ENCODE measurements around the gene PCYT2. TPM values are rescaled to one million over a fixed set of nuclear protein-coding genes. Genes with fewer than 3 reads are reported as not detected.

Gene PCYT2
- total and polyA plus RNA-seq, 2 donors (not counting 3 experiments of a cell fraction or from before 2014, with no cell fraction given): 52.0 to 57.1 TPM

DNA sequence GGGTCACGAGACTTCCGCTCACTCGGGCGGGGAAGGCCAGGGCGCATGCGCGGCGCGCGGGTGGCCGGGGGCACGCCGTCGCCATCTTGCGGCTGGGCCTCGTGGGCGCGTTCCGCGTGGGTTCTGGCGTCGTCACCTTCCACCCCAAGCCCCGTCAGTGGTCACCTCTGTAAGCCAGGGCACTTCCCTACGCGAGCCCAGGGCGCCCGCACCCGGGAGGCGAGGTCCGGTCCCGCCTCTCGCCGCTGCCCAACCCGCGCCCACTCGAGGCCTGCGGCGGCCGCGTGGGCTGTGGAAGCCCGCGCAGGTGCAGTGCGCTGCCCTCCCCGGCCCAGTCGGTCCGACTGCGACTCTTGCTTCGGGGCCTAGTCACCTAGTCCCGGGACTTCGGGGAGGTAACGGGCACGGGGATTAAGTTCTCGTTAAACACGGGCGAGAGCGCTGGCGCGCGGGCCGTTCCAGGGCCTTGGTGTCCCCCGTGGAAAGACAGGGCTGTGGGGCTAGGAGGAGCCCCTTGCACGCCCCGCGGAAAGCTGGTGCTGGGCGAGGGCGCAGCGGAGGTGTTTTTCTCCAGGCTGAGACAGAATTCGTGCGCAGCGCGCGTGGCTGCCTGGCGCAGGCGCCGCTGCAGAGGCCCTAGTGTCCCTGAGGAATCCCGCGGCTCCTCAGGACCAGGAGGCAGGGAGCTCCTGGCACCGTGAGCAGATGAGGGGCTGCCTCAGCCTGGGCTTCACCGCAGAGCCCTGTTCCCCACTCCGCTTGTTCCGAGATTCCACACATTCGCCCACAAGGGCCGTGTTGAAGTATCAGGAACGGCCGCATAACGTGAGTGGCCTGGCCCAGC is 39.6 kb downstream of the PCYT2 start:
- H4K20me1 ChIP-seq (replicated peaks; ENCODE audit: control insufficient read depth, extremely low read depth, insufficient read depth, low read length): no peaks in the 10 kb centered on the region
- peaks cover 6 to 17% of the 10 kb centered on the region in 2 experiments for H3K36me3 ChIP-seq (ENCODE audit: control insufficient read depth in 2 of 2, extremely low read depth in 1 of 2, insufficient read depth in 2 of 2, low read length in 2 of 2)
- dilution Hi-C loops (cut with MboI; ENCODE audit: extremely low pct_ligation_motif_present, low sequenced_read_pairs) (no loop called here), intact Hi-C loops (cut with micrococcal nuclease) (loop anchor here (2.0 kb wide), 2 partner anchors 19 to 39 kb away; partner anchors contain the start of genes ALYREF, ANAPC11 and PCYT2)
- H3K79me2 ChIP-seq (ENCODE audit: control insufficient read depth, insufficient read depth, low read length): peaks cover 25% of the 10 kb centered on the region
- peak overlapping the region; percentile 40 for H3K4me2 ChIP-seq (ENCODE audit: insufficient read depth, low read length)
- FAIRE-seq (peak; percentile 84), DNase-seq (ENCODE audit: low read depth, low spot score) (peak; percentile 81)
- no peaks in the 10 kb centered on the region for H3K9me1 ChIP-seq (replicated peaks; ENCODE audit: control insufficient read depth, extremely low read depth, insufficient read depth, low read length)
- ChIA-PET POLR2A (no interaction called here), CTCF (interaction anchor here (1.2 to 3.0 kb wide), 3 partner anchors 15 to 151 kb away, joined by 3 to 16 read pairs (median 3); partner anchors contain the start of genes CENPX and LRRC45)
- TF ChIP-seq EZH2 (IDR thresholded peaks at IDR 0.05; ENCODE audit: borderline replicate concordance, low read depth, low read length, severe bottlenecking) (no peak), POLR2A (IDR thresholded peaks at IDR 0.05; ENCODE audit: low read depth, low read length) (peak; percentile 29), MAX (IDR thresholded peaks at IDR 0.05; ENCODE audit: insufficient read depth, insufficient read length) (peak; percentile 80), POLR2AphosphoS5 (IDR thresholded peaks at IDR 0.05; ENCODE audit: insufficient read depth, low read depth, low read length) (peak; percentile 91), MYC (IDR thresholded peaks at IDR 0.05; ENCODE audit: low read depth, low read length) (peak; percentile 99), GATA2 (IDR thresholded peaks at IDR 0.05; ENCODE audit: insufficient read depth, insufficient read length, low read depth, low read length) (no peak)
- TF ChIP-seq, protein P1, sequence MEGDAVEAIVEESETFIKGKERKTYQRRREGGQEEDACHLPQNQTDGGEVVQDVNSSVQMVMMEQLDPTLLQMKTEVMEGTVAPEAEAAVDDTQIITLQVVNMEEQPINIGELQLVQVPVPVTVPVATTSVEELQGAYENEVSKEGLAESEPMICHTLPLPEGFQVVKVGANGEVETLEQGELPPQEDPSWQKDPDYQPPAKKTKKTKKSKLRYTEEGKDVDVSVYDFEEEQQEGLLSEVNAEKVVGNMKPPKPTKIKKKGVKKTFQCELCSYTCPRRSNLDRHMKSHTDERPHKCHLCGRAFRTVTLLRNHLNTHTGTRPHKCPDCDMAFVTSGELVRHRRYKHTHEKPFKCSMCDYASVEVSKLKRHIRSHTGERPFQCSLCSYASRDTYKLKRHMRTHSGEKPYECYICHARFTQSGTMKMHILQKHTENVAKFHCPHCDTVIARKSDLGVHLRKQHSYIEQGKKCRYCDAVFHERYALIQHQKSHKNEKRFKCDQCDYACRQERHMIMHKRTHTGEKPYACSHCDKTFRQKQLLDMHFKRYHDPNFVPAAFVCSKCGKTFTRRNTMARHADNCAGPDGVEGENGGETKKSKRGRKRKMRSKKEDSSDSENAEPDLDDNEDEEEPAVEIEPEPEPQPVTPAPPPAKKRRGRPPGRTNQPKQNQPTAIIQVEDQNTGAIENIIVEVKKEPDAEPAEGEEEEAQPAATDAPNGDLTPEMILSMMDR (IDR thresholded peaks at IDR 0.05; ENCODE audit: extremely low read depth in 1 of 2, insufficient read depth in 1 of 2, low read depth in 1 of 2, low read length in 2 of 2): peak; percentile 6 to 45
- H3K27me3 ChIP-seq (ENCODE audit: control insufficient read depth in 2 of 2, insufficient read depth in 2 of 2, low read length in 2 of 2): no peaks in the 10 kb centered on the region
- H3K4me1 ChIP-seq (ENCODE audit: control insufficient read depth, extremely low read depth, insufficient read depth, low read length): peaks cover 17% of the 10 kb centered on the region
- H3K4me3 ChIP-seq (replicated peaks in 1 of 3; ENCODE audit: insufficient read depth in 1 of 3, low read depth in 1 of 3, low read length in 3 of 3): peak overlapping the region; percentile 7 to 77 (median 50)
- peak overlapping the region; percentile 77 for H3K27ac ChIP-seq (ENCODE audit: insufficient read depth, low read depth, low read length)
- TSS peak; percentile 70 for BruUV-seq (replicated peaks)
- no peaks in the 10 kb centered on the region for H3K9me3 ChIP-seq (replicated peaks; ENCODE audit: control insufficient read depth, insufficient read depth, low read length)
- peak overlapping the region; percentile 10 for H2AFZ ChIP-seq (ENCODE audit: low read depth, low read length)
- peak overlapping the region; percentile 89 for H3K9ac ChIP-seq (replicated peaks; ENCODE audit: extremely low read depth, insufficient read depth, low read length)

Data from endothelial cell of umbilical vein (primary cell).